Measurements from ENCODE around the gene PDS5B. TPM values are rescaled to one million over a fixed set of nuclear protein-coding genes. Genes with fewer than 3 reads are reported as not detected.

PDS5B gene
- polyA plus RNA-seq, 1 experiment: 16.7 TPM

GRCh38 chr13:32610977-32611376 is 24.7 kb downstream of the PDS5B start:
- POLR2A ChIA-PET: no interaction called here
- no peak overlapping the region for H3K27ac ChIP-seq (ENCODE audit: low read depth, low read length)
- H3K9me3 ChIP-seq (ENCODE audit: control insufficient read depth, insufficient read depth, low read length): peaks cover 7% of the 10 kb centered on the region
- no peaks in the 10 kb centered on the region for H3K27me3 ChIP-seq (ENCODE audit: control insufficient read depth, insufficient read depth, low read length)
- TF ChIP-seq, protein P1, sequence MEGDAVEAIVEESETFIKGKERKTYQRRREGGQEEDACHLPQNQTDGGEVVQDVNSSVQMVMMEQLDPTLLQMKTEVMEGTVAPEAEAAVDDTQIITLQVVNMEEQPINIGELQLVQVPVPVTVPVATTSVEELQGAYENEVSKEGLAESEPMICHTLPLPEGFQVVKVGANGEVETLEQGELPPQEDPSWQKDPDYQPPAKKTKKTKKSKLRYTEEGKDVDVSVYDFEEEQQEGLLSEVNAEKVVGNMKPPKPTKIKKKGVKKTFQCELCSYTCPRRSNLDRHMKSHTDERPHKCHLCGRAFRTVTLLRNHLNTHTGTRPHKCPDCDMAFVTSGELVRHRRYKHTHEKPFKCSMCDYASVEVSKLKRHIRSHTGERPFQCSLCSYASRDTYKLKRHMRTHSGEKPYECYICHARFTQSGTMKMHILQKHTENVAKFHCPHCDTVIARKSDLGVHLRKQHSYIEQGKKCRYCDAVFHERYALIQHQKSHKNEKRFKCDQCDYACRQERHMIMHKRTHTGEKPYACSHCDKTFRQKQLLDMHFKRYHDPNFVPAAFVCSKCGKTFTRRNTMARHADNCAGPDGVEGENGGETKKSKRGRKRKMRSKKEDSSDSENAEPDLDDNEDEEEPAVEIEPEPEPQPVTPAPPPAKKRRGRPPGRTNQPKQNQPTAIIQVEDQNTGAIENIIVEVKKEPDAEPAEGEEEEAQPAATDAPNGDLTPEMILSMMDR (IDR thresholded peaks at IDR 0.05; ENCODE audit: low read depth, low read length): no peak
- no peak for DNase-seq (ENCODE audit: low read depth, low spot score)
- no peak overlapping the region for H3K4me3 ChIP-seq (ENCODE audit: low read depth, low read length)
- CTCF ChIA-PET: no interaction called here

GRCh38 chr13:32616883-32617511 is 30.7 kb downstream of the PDS5B start:
- H3K4me3 ChIP-seq (ENCODE audit: low read depth, low read length): no peak overlapping the region
- no peaks in the 10 kb centered on the region for H3K27me3 ChIP-seq (ENCODE audit: control insufficient read depth, insufficient read depth, low read length)
- CTCF ChIA-PET: interaction anchor here (0.5 to 1.2 kb wide), 2 partner anchors 23 to 34 kb away, joined by 3 to 6 read pairs; no protein-coding TSS in a partner anchor
- no peak overlapping the region for H3K27ac ChIP-seq (ENCODE audit: low read depth, low read length)
- DNase-seq (ENCODE audit: low read depth, low spot score): no peak
- TF ChIP-seq, protein P1 (IDR thresholded peaks at IDR 0.05; ENCODE audit: low read depth, low read length): no peak
- POLR2A ChIA-PET: no interaction called here
- H3K9me3 ChIP-seq (ENCODE audit: control insufficient read depth, insufficient read depth, low read length): peaks cover 11% of the 10 kb centered on the region

DNA sequence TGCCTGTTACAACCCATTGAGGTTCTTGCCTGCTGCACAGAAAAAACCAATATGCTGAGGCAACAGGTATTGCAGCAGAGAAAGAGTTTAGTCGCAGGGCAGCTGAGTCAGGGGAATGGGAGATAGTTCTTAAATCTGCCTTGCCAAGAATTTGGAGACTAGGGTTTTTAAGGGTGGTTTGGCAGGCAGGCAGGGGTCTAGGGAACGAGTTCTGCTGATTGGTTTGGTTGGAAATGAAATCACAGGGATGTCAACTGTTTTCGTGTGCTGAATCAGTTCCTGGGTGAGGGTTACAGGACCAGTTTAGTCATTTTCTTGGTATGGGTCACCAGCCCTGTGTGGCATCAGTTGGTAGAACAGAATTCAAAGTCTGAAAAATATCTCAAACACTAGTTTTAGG is 36.6 kb downstream of the PDS5B start:
- ChIA-PET POLR2A (no interaction called here), CTCF (interaction anchor here (2.4 kb wide), 1 partner anchor 17 kb away, joined by 11 read pairs; no protein-coding TSS in a partner anchor)
- TF ChIP-seq, protein P1 (IDR thresholded peaks at IDR 0.05; ENCODE audit: low read depth, low read length): no peak
- Histone ChIP-seq H3K27ac (ENCODE audit: low read depth, low read length) (no peak overlapping the region), H3K27me3 (ENCODE audit: control insufficient read depth, insufficient read depth, low read length) (no peaks in the 10 kb centered on the region), H3K4me3 (ENCODE audit: low read depth, low read length) (no peak overlapping the region), H3K9me3 (ENCODE audit: control insufficient read depth, insufficient read depth, low read length) (peaks cover 17% of the 10 kb centered on the region)
- DNase-seq (ENCODE audit: low read depth, low spot score): no peak

DNA sequence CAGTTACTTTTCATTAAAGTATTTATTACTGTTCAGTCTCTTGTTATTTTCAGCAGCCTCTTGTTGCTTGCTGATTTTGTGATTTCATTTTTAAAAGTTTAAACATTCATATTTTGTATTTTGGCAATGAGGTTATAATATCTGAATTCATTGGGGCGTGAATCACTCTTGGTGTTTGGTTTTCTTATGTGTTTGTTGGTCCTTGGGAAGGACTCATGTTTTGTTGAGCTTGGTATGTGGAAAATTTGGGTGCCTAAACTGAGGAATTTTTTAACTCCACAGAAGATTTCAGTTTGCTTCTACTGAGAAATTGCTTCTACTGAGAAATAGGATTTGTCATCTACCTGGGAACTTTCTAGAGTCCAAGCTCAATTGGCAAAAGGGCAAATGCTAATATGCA is 38.2 kb downstream of the PDS5B start:
- ChIA-PET POLR2A (no interaction called here), CTCF (interaction anchor here (0.6 to 1.3 kb wide), 5 partner anchors 15 to 44 kb away, joined by 3 to 7 read pairs (median 4); no protein-coding TSS in a partner anchor)
- H3K27me3 ChIP-seq (ENCODE audit: control insufficient read depth, insufficient read depth, low read length): no peaks in the 10 kb centered on the region
- DNase-seq (ENCODE audit: low read depth, low spot score): no peak
- H3K9me3 ChIP-seq (ENCODE audit: control insufficient read depth, insufficient read depth, low read length): peaks cover 15% of the 10 kb centered on the region
- no peak overlapping the region for H3K27ac ChIP-seq (ENCODE audit: low read depth, low read length)
- no peak overlapping the region for H3K4me3 ChIP-seq (ENCODE audit: low read depth, low read length)
- TF ChIP-seq, protein P1 (IDR thresholded peaks at IDR 0.05; ENCODE audit: low read depth, low read length): no peak

DNA sequence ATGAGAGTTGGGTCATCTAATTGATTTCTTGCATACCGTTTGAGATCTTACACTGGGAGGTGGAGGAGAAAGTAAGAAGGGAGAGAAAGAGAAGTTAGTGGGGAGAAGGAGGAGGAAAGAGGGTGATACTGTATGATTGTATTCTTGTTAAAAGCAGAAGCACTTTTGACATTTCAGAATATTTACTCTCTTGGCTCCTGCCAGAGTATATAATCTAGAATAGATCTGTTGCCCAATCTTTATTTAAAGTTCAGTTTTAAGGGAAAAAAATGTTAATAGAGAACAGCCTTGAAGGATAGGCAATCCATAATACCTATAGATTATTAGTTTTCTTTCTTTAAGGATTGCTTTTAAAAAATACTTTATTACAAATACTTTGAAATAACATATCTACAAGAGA is 41.5 kb downstream of the PDS5B start:
- no peak overlapping the region for H3K27ac ChIP-seq (ENCODE audit: low read depth, low read length)
- no peak overlapping the region for H3K4me3 ChIP-seq (ENCODE audit: low read depth, low read length)
- DNase-seq (ENCODE audit: low read depth, low spot score): no peak
- CTCF ChIA-PET: interaction anchor here (1.0 to 1.9 kb wide), 2 partner anchors 12 to 23 kb away, joined by 4 to 10 read pairs (median 9); no protein-coding TSS in a partner anchor
- TF ChIP-seq, protein P1 (IDR thresholded peaks at IDR 0.05; ENCODE audit: low read depth, low read length): no peak
- peaks cover 3% of the 10 kb centered on the region; the same call in 1 of the 2 replicates for H3K9me3 ChIP-seq (ENCODE audit: control insufficient read depth, insufficient read depth, low read length)
- no peaks in the 10 kb centered on the region for H3K27me3 ChIP-seq (ENCODE audit: control insufficient read depth, insufficient read depth, low read length)
- POLR2A ChIA-PET: no interaction called here

Measured in AG04450 (cell line).